Neural crest cell (in vitro differentiated cells): Measurements from ENCODE around the gene TMCO4. TPM values are rescaled to one million over a fixed set of nuclear protein-coding genes. Genes with fewer than 3 reads are reported as not detected.

Source experiments
- DNase-seq: peaks from one replicate; pipeline ENCODE4 v3.0.0; 2021; ENCODE audit warnings: low read depth, mixed read lengths, low spot score
- H3K27ac Mint-ChIP-seq: one replicate; pipeline ENCODE4 v1.8.0; 2021; ENCODE audit warnings: mild to moderate bottlenecking, mixed read lengths; ENCODE audit not compliant: unreplicated experiment
- H3K27me3 Mint-ChIP-seq: 2 replicates; pipeline ENCODE4 v1.8.0; 2021; ENCODE audit warnings: low read depth, mild to moderate bottlenecking, mixed read lengths
- H3K36me3 Mint-ChIP-seq: 2 replicates; pipeline ENCODE4 v1.8.0; 2021; ENCODE audit warnings: low read depth, mild to moderate bottlenecking, mixed read lengths
- H3K4me1 Mint-ChIP-seq: 2 replicates; pipeline ENCODE4 v1.8.0; 2021; ENCODE audit warnings: mixed read lengths
- H3K4me3 Mint-ChIP-seq: one replicate; pipeline ENCODE4 v1.8.0; 2021; ENCODE audit warnings: mild to moderate bottlenecking, mixed read lengths
- H3K9me3 Mint-ChIP-seq: 2 replicates; pipeline ENCODE4 v1.8.0; 2021; ENCODE audit warnings: mixed read lengths
- total RNA-seq: library from RNA; stranded (reverse); gene quantifications from 2 replicates; pipeline ENCODE4 v1.2.1, GENCODE V29; 2021
- TF ChIP-seq, protein P1 (sequence below): fragments of 200-600 bp; sonication (generic); conservative IDR thresholded peaks from 2 replicates; pipeline ENCODE4 v1.5.0; 2021; ENCODE audit warnings: antibody characterized with exemption, mild to moderate bottlenecking

Gene TMCO4
- total RNA-seq, 1 donor from 2014 or later = 0.75 TPM

GRCh38 chr1:19654886-19655717 is 144.6 kb downstream of the TMCO4 start:
- Mint-ChIP-seq H3K4me1 (peaks cover 21% of the 10 kb centered on the region), H3K9me3 (no peaks in the 10 kb centered on the region), H3K4me3 (no peak overlapping the region), H3K27ac (no peak overlapping the region), H3K36me3 (no peaks in the 10 kb centered on the region), H3K27me3 (peaks cover 6% of the 10 kb centered on the region)
- DNase-seq = no peak
- TF ChIP-seq, protein P1, sequence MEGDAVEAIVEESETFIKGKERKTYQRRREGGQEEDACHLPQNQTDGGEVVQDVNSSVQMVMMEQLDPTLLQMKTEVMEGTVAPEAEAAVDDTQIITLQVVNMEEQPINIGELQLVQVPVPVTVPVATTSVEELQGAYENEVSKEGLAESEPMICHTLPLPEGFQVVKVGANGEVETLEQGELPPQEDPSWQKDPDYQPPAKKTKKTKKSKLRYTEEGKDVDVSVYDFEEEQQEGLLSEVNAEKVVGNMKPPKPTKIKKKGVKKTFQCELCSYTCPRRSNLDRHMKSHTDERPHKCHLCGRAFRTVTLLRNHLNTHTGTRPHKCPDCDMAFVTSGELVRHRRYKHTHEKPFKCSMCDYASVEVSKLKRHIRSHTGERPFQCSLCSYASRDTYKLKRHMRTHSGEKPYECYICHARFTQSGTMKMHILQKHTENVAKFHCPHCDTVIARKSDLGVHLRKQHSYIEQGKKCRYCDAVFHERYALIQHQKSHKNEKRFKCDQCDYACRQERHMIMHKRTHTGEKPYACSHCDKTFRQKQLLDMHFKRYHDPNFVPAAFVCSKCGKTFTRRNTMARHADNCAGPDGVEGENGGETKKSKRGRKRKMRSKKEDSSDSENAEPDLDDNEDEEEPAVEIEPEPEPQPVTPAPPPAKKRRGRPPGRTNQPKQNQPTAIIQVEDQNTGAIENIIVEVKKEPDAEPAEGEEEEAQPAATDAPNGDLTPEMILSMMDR = no peak

GRCh38 chr1:19654386-19654785 is 145.3 kb downstream of the TMCO4 start:
- Mint-ChIP-seq H3K9me3 (no peaks in the 10 kb centered on the region), H3K36me3 (no peaks in the 10 kb centered on the region), H3K27me3 (peaks cover 2% of the 10 kb centered on the region), H3K27ac (peak overlapping the region; percentile 30), H3K4me3 (no peak overlapping the region), H3K4me1 (peaks cover 16% of the 10 kb centered on the region)
- TF ChIP-seq, protein P1 = no peak
- DNase-seq = no peak

DNA sequence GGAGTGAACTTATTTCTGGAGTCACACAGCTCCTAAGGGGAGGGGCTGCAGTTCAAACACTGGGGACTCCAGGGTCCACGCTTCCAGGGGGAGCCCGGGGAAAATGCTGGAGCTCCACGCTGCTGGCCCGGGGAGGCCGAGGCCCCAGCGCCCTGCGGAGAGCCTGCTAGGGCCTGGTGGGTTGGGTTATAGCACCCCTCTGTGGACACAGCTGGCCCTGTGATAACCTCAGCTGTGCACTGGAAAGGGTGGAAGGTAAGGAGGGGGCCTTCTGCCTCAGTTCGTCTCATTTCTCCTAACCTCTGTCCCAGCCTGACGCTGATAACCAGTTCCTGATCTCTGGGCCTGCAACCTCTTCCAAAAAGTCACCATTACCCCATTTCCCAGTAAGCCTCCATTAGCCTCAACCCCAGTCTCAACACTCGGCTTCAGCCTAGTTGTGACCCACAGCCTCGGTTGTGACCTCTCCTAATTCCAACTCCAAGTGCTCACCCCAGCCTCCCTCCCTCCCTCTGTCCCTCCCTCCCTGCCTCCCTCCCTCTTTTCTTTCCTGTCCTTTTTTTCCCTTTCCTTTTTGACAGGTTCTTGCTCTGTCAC is 148.5 kb downstream of the TMCO4 start:
- TF ChIP-seq, protein P1 = peak; percentile 72
- no peaks in the 10 kb centered on the region for H3K36me3 Mint-ChIP-seq
- H3K4me3 Mint-ChIP-seq = no peak overlapping the region
- peaks cover 10% of the 10 kb centered on the region for H3K4me1 Mint-ChIP-seq
- no peak overlapping the region for H3K27ac Mint-ChIP-seq
- H3K27me3 Mint-ChIP-seq = peaks cover 14% of the 10 kb centered on the region
- peak; percentile 54 for DNase-seq
- no peaks in the 10 kb centered on the region for H3K9me3 Mint-ChIP-seq

DNA sequence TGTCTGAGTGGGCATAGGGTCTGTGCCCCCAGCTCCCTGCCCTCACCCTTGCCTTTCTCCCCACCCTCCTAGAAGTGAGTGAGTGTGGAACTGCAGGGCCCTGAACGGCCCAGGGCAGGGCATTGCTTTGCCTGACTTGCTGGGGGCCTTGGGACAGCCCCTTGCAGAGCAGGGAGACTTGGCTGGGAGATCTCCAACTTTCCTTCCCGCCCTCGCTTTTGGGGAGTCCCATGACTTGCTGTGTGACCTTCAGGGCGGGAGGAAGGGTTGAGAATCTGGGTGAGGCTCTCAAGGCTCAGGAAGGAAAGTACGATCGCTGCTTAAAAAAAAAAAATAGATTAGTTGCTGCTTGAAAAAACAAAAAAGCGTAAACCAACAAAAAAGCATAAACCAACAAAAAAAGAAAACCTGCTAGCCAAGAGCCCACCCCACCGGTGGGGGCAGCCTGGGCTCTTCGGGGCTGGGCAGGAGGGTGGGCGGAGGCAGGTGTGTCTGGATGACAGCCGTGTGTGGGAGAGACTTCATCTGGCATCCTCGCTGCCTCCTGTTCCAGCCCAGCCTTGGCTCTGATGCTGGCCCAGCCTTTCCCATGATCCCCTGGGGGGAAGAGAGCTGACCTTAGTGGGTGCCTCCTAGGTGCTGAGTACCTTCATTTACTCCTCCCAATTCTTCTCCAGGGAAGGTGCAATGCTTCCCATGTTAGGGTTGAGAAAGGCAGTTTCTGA is 149.1 kb downstream of the TMCO4 start:
- no peak overlapping the region for H3K4me3 Mint-ChIP-seq
- H3K4me1 Mint-ChIP-seq = peaks cover 10% of the 10 kb centered on the region
- DNase-seq = no peak

GRCh38 chr1:19648689-19649088 is 151.0 kb downstream of the TMCO4 start:
- Mint-ChIP-seq H3K27ac (no peak overlapping the region), H3K4me1 (peaks cover 10% of the 10 kb centered on the region), H3K4me3 (no peak overlapping the region), H3K9me3 (no peaks in the 10 kb centered on the region), H3K27me3 (peaks cover 31% of the 10 kb centered on the region), H3K36me3 (no peaks in the 10 kb centered on the region)
- DNase-seq = no peak
- TF ChIP-seq, protein P1 = no peak

More for the DNA sequence above, 149.1 kb downstream of the TMCO4 start:
- TF ChIP-seq, protein P1 = no peak
- H3K27me3 Mint-ChIP-seq = peaks cover 20% of the 10 kb centered on the region
- no peaks in the 10 kb centered on the region for H3K36me3 Mint-ChIP-seq
- no peak overlapping the region for H3K27ac Mint-ChIP-seq
- H3K9me3 Mint-ChIP-seq = no peaks in the 10 kb centered on the region
